ENCODE data around the gene NF2. TPM values are rescaled to one million over a fixed set of nuclear protein-coding genes. Genes with fewer than 3 reads are reported as not detected.

The NF2 gene
- total RNA-seq, 4 donors from 2014 or later = 32.4 to 36.8 (median 34.4) TPM

DNA sequence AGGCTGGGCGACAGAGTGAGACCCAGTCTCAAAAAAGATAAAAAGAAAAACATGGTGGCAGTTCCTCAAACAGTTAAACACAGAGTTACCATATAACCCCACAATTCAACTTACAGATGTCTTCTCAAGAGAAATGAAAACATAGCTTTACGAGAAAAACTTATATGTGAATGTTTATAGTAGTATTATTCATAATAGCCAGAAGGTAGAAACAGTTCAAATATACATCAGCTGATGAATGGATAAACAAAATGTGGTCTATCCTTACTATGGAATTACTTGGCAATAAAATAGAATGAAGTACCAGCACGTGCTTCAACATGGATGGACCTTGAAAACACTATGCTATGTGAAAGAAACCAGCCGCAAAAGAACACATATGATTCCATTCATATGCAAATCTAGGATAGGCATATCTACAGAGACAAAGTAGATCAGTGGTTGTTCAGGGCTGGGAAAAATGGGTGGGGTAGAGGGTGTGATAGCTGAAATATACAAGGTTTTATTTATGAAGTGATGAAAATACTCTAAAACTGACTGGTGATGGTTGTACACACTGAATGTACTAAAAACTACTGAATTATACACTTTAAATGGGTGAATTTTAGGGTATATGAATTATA is 12.4 kb downstream of the NF2 start:
- Histone ChIP-seq H3K9me3 (no peaks in the 10 kb centered on the region), H3K27me3 (no peaks in the 10 kb centered on the region), H3K4me1 (peaks cover 17% of the 10 kb centered on the region), H3K27ac (no peak overlapping the region), H3K36me3 (no peaks in the 10 kb centered on the region), H3K4me3 (no peak overlapping the region)
- DNase-seq (ENCODE audit: low spot score in 2 of 2) = no peak
- TF ChIP-seq POLR2A (IDR thresholded peaks at IDR 0.05) (no peak), CTCF (IDR thresholded peaks at IDR 0.05) (no peak), POLR2AphosphoS5 (IDR thresholded peaks at IDR 0.05) (no peak), EP300 (IDR thresholded peaks at IDR 0.05) (no peak)
- WGBS = 78% methylated on average over 4 of the region's 4 CpGs

DNA sequence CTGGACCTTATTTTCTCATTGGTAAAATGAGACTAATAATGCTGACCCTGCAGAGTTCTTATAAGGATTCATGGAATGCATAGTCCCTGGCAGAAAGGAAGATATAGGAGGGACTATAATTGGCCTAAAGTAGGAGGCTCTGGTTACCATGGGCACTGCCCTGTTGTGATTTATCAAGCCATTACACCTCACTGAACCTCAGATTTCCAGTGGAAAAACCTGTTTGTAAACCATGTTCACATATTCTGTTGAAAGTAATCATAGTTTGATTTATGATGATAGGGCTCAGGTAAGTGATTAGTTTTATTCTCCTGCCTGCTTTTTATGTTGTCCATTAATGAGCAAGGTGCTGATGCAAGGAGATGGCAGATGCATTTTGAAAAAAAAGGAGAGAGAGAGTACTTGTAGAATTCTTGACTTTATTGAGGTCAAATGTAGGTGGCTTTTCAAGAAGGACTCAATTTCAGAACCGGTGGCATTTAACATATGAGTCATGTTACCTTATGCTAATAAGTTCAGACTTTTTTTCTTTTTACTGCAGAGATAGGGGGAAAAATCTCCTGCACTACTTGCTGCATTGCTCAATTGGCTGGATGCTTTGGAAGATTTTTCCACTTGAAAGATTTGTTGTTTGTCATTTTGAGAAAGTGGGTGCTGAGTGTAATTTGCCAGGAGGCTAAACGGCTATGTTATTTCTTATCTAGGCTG is 14.6 kb downstream of the NF2 start:
- H3K9me3 ChIP-seq = no peaks in the 10 kb centered on the region
- no peaks in the 10 kb centered on the region for H3K27me3 ChIP-seq
- 19% methylated on average over 2 of the region's 2 CpGs for WGBS
- H3K27ac ChIP-seq = no peak overlapping the region
- TF ChIP-seq POLR2AphosphoS5 (IDR thresholded peaks at IDR 0.05) (no peak), CTCF (IDR thresholded peaks at IDR 0.05) (no peak), EP300 (IDR thresholded peaks at IDR 0.05) (no peak), POLR2A (IDR thresholded peaks at IDR 0.05) (no peak)
- H3K4me1 ChIP-seq = peaks cover 36% of the 10 kb centered on the region
- no peak for DNase-seq (ENCODE audit: low spot score in 2 of 2)
- H3K36me3 ChIP-seq = no peaks in the 10 kb centered on the region
- no peak overlapping the region for H3K4me3 ChIP-seq

- Histone ChIP-seq H3K27me3 (no peaks in the 10 kb centered on the region), H3K4me3 (no peak overlapping the region), H3K4me1 (peaks cover 71% of the 10 kb centered on the region), H3K27ac (peak overlapping the region; percentile 36), H3K9me3 (no peaks in the 10 kb centered on the region), H3K36me3 (no peaks in the 10 kb centered on the region)
- 23% methylated on average over 5 of the region's 5 CpGs for WGBS
- no peak for DNase-seq (ENCODE audit: low spot score in 2 of 2)
- TF ChIP-seq POLR2AphosphoS5 (IDR thresholded peaks at IDR 0.05) (no peak), POLR2A (IDR thresholded peaks at IDR 0.05) (no peak)
Measured at GRCh38 chr22:29621761-29622526, 18.5 kb downstream of the NF2 start.

GRCh38 chr22:29623059-29623458 is 19.6 kb downstream of the NF2 start:
- Histone ChIP-seq H3K27me3 (no peaks in the 10 kb centered on the region), H3K36me3 (no peaks in the 10 kb centered on the region), H3K4me3 (no peak overlapping the region), H3K4me1 (peaks cover 70% of the 10 kb centered on the region), H3K9me3 (no peaks in the 10 kb centered on the region), H3K27ac (no peak overlapping the region)
- no peak for TF ChIP-seq POLR2A (IDR thresholded peaks at IDR 0.05)
- no peak for TF ChIP-seq EP300 (IDR thresholded peaks at IDR 0.05)
- TF ChIP-seq CTCF (IDR thresholded peaks at IDR 0.05) = no peak
- no peak for TF ChIP-seq POLR2AphosphoS5 (IDR thresholded peaks at IDR 0.05)
- no peak for DNase-seq (ENCODE audit: low spot score in 2 of 2)
- 75% methylated on average over 6 of the region's 6 CpGs for WGBS

DNA sequence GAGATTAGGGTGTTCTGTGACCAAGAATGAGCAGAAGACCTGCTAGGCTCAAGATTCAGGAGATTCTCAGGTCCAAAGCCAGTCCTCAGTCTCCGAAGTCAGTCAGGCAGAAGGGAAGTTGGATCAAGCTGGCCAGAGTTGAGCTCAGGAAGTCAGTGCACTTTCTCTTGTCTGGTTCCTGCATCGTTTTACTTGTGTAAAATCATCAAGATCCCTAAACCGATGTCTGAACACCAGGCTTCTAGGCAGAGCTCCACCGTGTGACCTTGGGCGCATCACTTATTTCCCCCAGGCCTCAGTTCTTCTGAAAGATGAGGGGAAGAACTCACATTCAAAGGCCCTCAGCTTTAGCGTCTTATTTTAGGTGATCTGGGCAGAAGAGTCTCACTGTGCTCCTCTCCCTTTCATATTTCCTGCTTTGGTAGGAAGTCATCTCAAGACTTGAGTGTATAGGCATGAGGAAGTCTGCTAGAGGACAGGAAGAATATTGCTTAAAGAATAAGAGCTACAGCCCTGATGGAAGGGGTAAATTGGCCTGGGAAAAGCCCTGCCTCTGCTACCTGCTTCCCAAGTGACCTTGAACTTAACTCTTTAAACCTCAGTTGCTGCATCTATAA is 20.2 kb downstream of the NF2 start:
- H3K36me3 ChIP-seq = no peaks in the 10 kb centered on the region
- no peak for TF ChIP-seq POLR2AphosphoS5 (IDR thresholded peaks at IDR 0.05)
- no peak for TF ChIP-seq POLR2A (IDR thresholded peaks at IDR 0.05)
- TF ChIP-seq EP300 (IDR thresholded peaks at IDR 0.05) = no peak
- no peak for TF ChIP-seq CTCF (IDR thresholded peaks at IDR 0.05)
- H3K9me3 ChIP-seq = no peaks in the 10 kb centered on the region
- 77% methylated on average over 6 of the region's 6 CpGs for WGBS
- no peaks in the 10 kb centered on the region for H3K27me3 ChIP-seq
- no peak overlapping the region for H3K27ac ChIP-seq
- H3K4me3 ChIP-seq = no peak overlapping the region
- H3K4me1 ChIP-seq = peaks cover 66% of the 10 kb centered on the region
- DNase-seq (ENCODE audit: low spot score in 2 of 2) = no peak
